HAP-1 (cell line): Measurements from ENCODE around the gene GAGE12C.
"Not testable (repeated sequence)": the region's sequence is repeated elsewhere in the genome, so short reads cannot be mapped to it uniquely, and the experiment has no call there.

Experiments
- DNase-seq, 2 experiments: peaks; one replicate each; pipeline ENCODE4 v3.0.0-alpha.2; 2016 to 2020; ENCODE audit warnings: low spot score in 2 of 2
- H3K27me3 ChIP-seq: fragments of 250-450 bp; sonication (Bioruptor Pico); 2 replicates; pipeline ENCODE4 v1.5.1; 2020; ENCODE audit warnings: low read depth, mild to moderate bottlenecking, moderate library complexity
- H3K36me3 ChIP-seq: fragments of 250-450 bp; sonication (Bioruptor Pico); replicated peaks from 2 replicates; pipeline ENCODE4 v1.5.1; 2020; ENCODE audit warnings: mild to moderate bottlenecking
- H3K4me1 ChIP-seq: fragments of 250-450 bp; sonication (Bioruptor Pico); 2 replicates; pipeline ENCODE4 v1.5.1; 2020; ENCODE audit warnings: mild to moderate bottlenecking
- H3K4me3 ChIP-seq: fragments of 250-450 bp; sonication (Bioruptor Pico); 2 replicates; pipeline ENCODE4 v1.5.1; 2020; ENCODE audit warnings: mild to moderate bottlenecking, moderate library complexity
- H3K9me3 ChIP-seq: fragments of 250-450 bp; sonication (Bioruptor Pico); 2 replicates; pipeline ENCODE4 v1.5.1; 2020; ENCODE audit warnings: mild to moderate bottlenecking, moderate library complexity
- in situ Hi-C: fragments of 300-500 bp; cut with MboI; formaldehyde crosslinking; loops from 3 replicates; pipeline ENCODE4 v1.14.3; 2020; ENCODE audit warnings: low sequenced_read_pairs, inconsistent platforms, mixed read lengths

Gene GAGE12C, protein sequence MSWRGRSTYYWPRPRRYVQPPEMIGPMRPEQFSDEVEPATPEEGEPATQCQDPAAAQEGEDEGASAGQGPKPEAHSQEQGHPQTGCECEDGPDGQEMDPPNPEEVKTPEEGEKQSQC

DNA sequence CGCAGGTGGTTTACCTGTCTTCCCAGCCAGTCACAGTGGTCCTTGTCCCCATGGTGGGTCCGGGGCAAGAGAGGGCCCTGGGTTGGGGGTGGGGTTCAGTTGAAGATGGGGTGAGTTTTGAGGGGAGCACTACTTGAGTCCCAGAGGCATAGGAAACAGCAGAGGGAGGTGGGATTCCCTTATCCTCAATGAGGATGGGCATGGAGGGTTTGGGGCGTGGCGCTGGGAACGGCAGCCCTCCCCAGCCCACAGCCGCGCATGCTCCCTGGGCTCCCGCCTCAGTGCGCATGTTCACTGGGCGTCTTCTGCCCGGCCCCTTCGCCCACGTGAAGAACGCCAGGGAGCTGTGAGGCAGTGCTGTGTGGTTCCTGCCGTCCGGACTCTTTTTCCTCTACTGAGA lies at the start of gene GAGE12C:
TSS of gene GAGE12C (plus strand) at position 301 of the 400 bp plus-strand sequence. CDS start 1,155 bp downstream, outside the sequence.
- H3K4me3 ChIP-seq, in situ Hi-C loops, H3K4me1 ChIP-seq, H3K9me3 ChIP-seq, DNase-seq, H3K27me3 ChIP-seq, H3K36me3 ChIP-seq: not testable (repeated sequence)

DNA sequence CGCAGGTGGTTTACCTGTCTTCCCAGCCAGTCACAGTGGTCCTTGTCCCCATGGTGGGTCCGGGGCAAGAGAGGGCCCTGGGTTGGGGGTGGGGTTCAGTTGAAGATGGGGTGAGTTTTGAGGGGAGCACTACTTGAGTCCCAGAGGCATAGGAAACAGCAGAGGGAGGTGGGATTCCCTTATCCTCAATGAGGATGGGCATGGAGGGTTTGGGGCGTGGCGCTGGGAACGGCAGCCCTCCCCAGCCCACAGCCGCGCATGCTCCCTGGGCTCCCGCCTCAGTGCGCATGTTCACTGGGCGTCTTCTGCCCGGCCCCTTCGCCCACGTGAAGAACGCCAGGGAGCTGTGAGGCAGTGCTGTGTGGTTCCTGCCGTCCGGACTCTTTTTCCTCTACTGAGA lies 9.5 kb downstream of the GAGE12C start, which contains the start of gene GAGE12D:
TSS of gene GAGE12D (plus strand) at position 301 of the 400 bp plus-strand sequence. CDS start 1,155 bp downstream, outside the sequence.
- DNase-seq, H3K9me3 ChIP-seq, in situ Hi-C loops, H3K36me3 ChIP-seq, H3K27me3 ChIP-seq, H3K4me1 ChIP-seq, H3K4me3 ChIP-seq: not testable (repeated sequence)

DNA sequence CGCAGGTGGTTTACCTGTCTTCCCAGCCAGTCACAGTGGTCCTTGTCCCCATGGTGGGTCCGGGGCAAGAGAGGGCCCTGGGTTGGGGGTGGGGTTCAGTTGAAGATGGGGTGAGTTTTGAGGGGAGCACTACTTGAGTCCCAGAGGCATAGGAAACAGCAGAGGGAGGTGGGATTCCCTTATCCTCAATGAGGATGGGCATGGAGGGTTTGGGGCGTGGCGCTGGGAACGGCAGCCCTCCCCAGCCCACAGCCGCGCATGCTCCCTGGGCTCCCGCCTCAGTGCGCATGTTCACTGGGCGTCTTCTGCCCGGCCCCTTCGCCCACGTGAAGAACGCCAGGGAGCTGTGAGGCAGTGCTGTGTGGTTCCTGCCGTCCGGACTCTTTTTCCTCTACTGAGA lies 19.0 kb downstream of the GAGE12C start, which contains the start of gene GAGE12E:
TSS of gene GAGE12E (plus strand) at position 301 of the 400 bp plus-strand sequence. CDS start 1,155 bp downstream, outside the sequence.
- H3K27me3 ChIP-seq, H3K9me3 ChIP-seq, H3K36me3 ChIP-seq, DNase-seq, H3K4me1 ChIP-seq, in situ Hi-C loops, H3K4me3 ChIP-seq: not testable (repeated sequence)

DNA sequence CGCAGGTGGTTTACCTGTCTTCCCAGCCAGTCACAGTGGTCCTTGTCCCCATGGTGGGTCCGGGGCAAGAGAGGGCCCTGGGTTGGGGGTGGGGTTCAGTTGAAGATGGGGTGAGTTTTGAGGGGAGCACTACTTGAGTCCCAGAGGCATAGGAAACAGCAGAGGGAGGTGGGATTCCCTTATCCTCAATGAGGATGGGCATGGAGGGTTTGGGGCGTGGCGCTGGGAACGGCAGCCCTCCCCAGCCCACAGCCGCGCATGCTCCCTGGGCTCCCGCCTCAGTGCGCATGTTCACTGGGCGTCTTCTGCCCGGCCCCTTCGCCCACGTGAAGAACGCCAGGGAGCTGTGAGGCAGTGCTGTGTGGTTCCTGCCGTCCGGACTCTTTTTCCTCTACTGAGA lies 28.6 kb downstream of the GAGE12C start, which contains the start of gene GAGE12F:
TSS of gene GAGE12F (plus strand) at position 301 of the 400 bp plus-strand sequence. CDS start 1,155 bp downstream, outside the sequence.
- H3K27me3 ChIP-seq, DNase-seq, H3K36me3 ChIP-seq, in situ Hi-C loops, H3K9me3 ChIP-seq, H3K4me3 ChIP-seq, H3K4me1 ChIP-seq: not testable (repeated sequence)

DNA sequence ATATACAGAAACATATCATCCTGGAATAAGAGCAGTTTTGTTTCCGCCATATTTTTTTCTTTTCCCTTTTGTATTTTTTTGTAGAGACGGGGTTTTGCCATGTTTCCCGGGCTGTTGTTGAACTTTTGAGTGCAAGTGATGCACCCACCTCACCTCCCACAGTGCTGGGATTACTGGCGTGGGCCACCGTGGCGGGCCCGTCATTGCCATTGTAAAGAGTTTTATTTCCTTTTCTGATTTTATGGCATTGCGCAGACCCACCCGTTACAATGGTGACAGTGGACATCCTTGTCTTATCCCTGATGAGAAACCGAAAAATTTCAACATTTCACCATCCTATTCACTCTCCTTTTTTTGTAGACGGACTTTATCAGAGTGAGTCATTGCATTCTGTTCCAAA lies 36.8 kb downstream of the GAGE12C start:
- H3K36me3 ChIP-seq, H3K9me3 ChIP-seq, H3K27me3 ChIP-seq, in situ Hi-C loops, H3K4me1 ChIP-seq, H3K4me3 ChIP-seq: not testable (repeated sequence)
- DNase-seq, result peak in 1 of 2 experiments; percentile 4

DNA sequence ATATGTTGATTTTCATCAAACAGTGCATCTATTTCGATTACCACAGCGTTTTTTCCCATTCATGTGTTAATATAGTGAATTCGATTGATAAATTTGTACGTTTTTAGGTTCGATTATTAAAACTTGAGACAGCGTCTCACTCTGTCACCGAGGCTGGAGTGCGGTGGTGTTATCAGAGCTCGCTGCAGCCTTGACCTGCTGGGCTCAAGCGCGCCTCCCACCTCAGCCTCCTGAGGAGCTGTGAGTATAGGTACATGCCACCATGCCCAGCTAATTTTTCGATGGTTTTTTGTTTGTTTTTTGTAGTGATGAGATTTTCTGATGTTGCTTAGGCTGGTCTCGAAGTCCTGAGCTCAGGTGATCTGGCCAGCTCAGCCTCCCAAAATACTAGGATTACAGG lies 37.2 kb downstream of the GAGE12C start:
- H3K4me3 ChIP-seq, in situ Hi-C loops, H3K4me1 ChIP-seq, DNase-seq, H3K27me3 ChIP-seq, H3K9me3 ChIP-seq, H3K36me3 ChIP-seq: not testable (repeated sequence)

DNA sequence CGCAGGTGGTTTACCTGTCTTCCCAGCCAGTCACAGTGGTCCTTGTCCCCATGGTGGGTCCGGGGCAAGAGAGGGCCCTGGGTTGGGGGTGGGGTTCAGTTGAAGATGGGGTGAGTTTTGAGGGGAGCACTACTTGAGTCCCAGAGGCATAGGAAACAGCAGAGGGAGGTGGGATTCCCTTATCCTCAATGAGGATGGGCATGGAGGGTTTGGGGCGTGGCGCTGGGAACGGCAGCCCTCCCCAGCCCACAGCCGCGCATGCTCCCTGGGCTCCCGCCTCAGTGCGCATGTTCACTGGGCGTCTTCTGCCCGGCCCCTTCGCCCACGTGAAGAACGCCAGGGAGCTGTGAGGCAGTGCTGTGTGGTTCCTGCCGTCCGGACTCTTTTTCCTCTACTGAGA lies 38.1 kb downstream of the GAGE12C start, which contains the start of gene GAGE12G:
TSS of gene GAGE12G (plus strand) at position 301 of the 400 bp plus-strand sequence. CDS start 1,155 bp downstream, outside the sequence.
- H3K4me1 ChIP-seq, H3K4me3 ChIP-seq, H3K27me3 ChIP-seq, in situ Hi-C loops, H3K9me3 ChIP-seq, DNase-seq, H3K36me3 ChIP-seq: not testable (repeated sequence)

DNA sequence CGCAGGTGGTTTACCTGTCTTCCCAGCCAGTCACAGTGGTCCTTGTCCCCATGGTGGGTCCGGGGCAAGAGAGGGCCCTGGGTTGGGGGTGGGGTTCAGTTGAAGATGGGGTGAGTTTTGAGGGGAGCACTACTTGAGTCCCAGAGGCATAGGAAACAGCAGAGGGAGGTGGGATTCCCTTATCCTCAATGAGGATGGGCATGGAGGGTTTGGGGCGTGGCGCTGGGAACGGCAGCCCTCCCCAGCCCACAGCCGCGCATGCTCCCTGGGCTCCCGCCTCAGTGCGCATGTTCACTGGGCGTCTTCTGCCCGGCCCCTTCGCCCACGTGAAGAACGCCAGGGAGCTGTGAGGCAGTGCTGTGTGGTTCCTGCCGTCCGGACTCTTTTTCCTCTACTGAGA lies 47.7 kb downstream of the GAGE12C start, which contains the start of gene GAGE12H:
TSS of gene GAGE12H (plus strand) at position 301 of the 400 bp plus-strand sequence. CDS start 1,155 bp downstream, outside the sequence.
- in situ Hi-C loops, H3K9me3 ChIP-seq, H3K27me3 ChIP-seq, H3K4me3 ChIP-seq, H3K4me1 ChIP-seq, H3K36me3 ChIP-seq, DNase-seq: not testable (repeated sequence)
